LNCaP clone FGC (cell line): Measurements from ENCODE around the gene SERPINF2.

Experiments used
- DNase-seq: peaks from one replicate; pipeline ENCODE4 v3.0.0-alpha.2; 2011; ENCODE audit warnings: low read depth
- H3K4me3 ChIP-seq: 2 replicates; pipeline ENCODE4 v1.5.1; 2011; ENCODE audit warnings: mild to moderate bottlenecking, low read depth, low read length, control low read depth
- CTCF ChIP-seq: IDR thresholded peaks from 2 replicates; pipeline ENCODE4 v1.5.1; 2012; ENCODE audit warnings: mild to moderate bottlenecking; ENCODE audit not compliant: control insufficient read depth, insufficient read depth; ENCODE audit errors: extremely low read depth

SERPINF2 gene

GRCh38 chr17:1774390-1775176, 31.9 kb downstream of the SERPINF2 start:
- no peak overlapping the region for H3K4me3 ChIP-seq
- no peak for DNase-seq
- no peak for TF ChIP-seq CTCF

- TF ChIP-seq CTCF, result no peak
- DNase-seq, result no peak
- no peak overlapping the region for H3K4me3 ChIP-seq
Measured at GRCh38 chr17:1776328-1776727, 33.7 kb downstream of the SERPINF2 start.

GRCh38 chr17:1776857-1777256, 34.2 kb downstream of the SERPINF2 start:
- DNase-seq, result no peak
- TF ChIP-seq CTCF, result no peak
- no peak overlapping the region for H3K4me3 ChIP-seq

- no peak for TF ChIP-seq CTCF
- DNase-seq, result peak; percentile 70
- H3K4me3 ChIP-seq, result no peak overlapping the region
Measured at GRCh38 chr17:1779571-1780131, 37.0 kb downstream of the SERPINF2 start.

GRCh38 chr17:1782171-1782567, 39.5 kb downstream of the SERPINF2 start:
- no peak for DNase-seq
- H3K4me3 ChIP-seq, result no peak overlapping the region
- TF ChIP-seq CTCF, result no peak

- H3K4me3 ChIP-seq, result no peak overlapping the region
Measured at GRCh38 chr17:1783271-1783670, 40.6 kb downstream of the SERPINF2 start.

More at GRCh38 chr17:1783271-1783670, 40.6 kb downstream of the SERPINF2 start:
- TF ChIP-seq CTCF, result no peak
- no peak for DNase-seq
